Loucy (cell line): ENCODE measurements around the gene PDK3.

Experiments used
- H2AFZ ChIP-seq: fragments of 200-600 bp; sonication (generic); 2 replicates; pipeline ENCODE4 v1.6.0; 2016; ENCODE audit warnings: antibody characterized with exemption, mild to moderate bottlenecking, low read length, moderate library complexity
- H3F3A ChIP-seq: fragments of 200-600 bp; 2 replicates; pipeline ENCODE4 v1.6.0; 2016; ENCODE audit warnings: antibody characterized with exemption, low read depth, mild to moderate bottlenecking
- H3K27me3 ChIP-seq: fragments of 200-600 bp; sonication (generic); 2 replicates; pipeline ENCODE4 v1.6.1; 2014; ENCODE audit warnings: low read length, mild to moderate bottlenecking; ENCODE audit not compliant: insufficient read depth, poor library complexity, severe bottlenecking
- H3K36me3 ChIP-seq: fragments of 200-600 bp; sonication (generic); 2 replicates; pipeline ENCODE4 v1.6.1; 2016; ENCODE audit warnings: low read length; ENCODE audit not compliant: insufficient read depth
- H3K4me1 ChIP-seq: fragments of 200-600 bp; sonication (generic); 2 replicates; pipeline ENCODE4 v1.5.1; 2014; ENCODE audit warnings: low read length, mild to moderate bottlenecking; ENCODE audit not compliant: insufficient read depth, poor library complexity, severe bottlenecking
- H3K4me2 ChIP-seq: fragments of 200-600 bp; sonication (generic); 2 replicates; pipeline ENCODE4 v1.6.0; 2014; ENCODE audit warnings: antibody characterized with exemption, low read length, low read depth, mild to moderate bottlenecking; ENCODE audit not compliant: poor library complexity, severe bottlenecking
- H3K4me3 ChIP-seq: fragments of 200-600 bp; sonication (generic); 2 replicates; pipeline ENCODE4 v1.5.1; 2014; ENCODE audit warnings: low read length, mild to moderate bottlenecking, mixed read lengths; ENCODE audit not compliant: poor library complexity, severe bottlenecking
- H3K79me2 ChIP-seq: fragments of 200-600 bp; sonication (generic); 2 replicates; pipeline ENCODE4 v1.6.1; 2014; ENCODE audit warnings: low read length; ENCODE audit not compliant: insufficient read depth
- H3K9ac ChIP-seq: fragments of 200-600 bp; sonication (generic); 2 replicates; pipeline ENCODE4 v1.6.0; 2014; ENCODE audit warnings: mild to moderate bottlenecking, low read depth, low read length, moderate library complexity; ENCODE audit not compliant: poor library complexity, severe bottlenecking
- H3K9me2 ChIP-seq: fragments of 200-600 bp; sonication (generic); replicated peaks from 2 replicates; pipeline ENCODE4 v1.6.1; 2016; ENCODE audit warnings: low read depth, low read length, mixed read lengths
- H3K9me3 ChIP-seq: fragments of 200-600 bp; sonication (generic); 2 replicates; pipeline ENCODE4 v1.6.1; 2014; ENCODE audit warnings: mild to moderate bottlenecking, antibody characterized with exemption, low read length, low read depth; ENCODE audit not compliant: insufficient read depth
- H4K20me1 ChIP-seq: fragments of 200-600 bp; sonication (generic); 2 replicates; pipeline ENCODE4 v1.6.0; 2014; ENCODE audit warnings: antibody characterized with exemption, low read length, mild to moderate bottlenecking; ENCODE audit not compliant: insufficient read depth, poor library complexity, severe bottlenecking
- CTCF ChIP-seq: fragments of 200-600 bp; sonication (generic); conservative IDR thresholded peaks from 2 replicates; pipeline ENCODE4 v1.5.1; 2014; ENCODE audit warnings: mild to moderate bottlenecking, antibody characterized with exemption, low read length
- EZH2phosphoT487 ChIP-seq: fragments of 200-600 bp; IDR thresholded peaks from 2 replicates; pipeline ENCODE4 v1.6.1; 2018; ENCODE audit warnings: antibody characterized with exemption, mild to moderate bottlenecking, moderate library complexity, borderline replicate concordance

The PDK3 gene

GRCh38 chrX:24498975-24499374 is 33.9 kb downstream of the PDK3 start:
- H4K20me1 ChIP-seq: no peaks in the 10 kb centered on the region
- H3K27me3 ChIP-seq: no peaks in the 10 kb centered on the region
- H3K9ac ChIP-seq: no peak overlapping the region
- H3K9me2 ChIP-seq: no peaks in the 10 kb centered on the region
- H3K9me3 ChIP-seq: no peaks in the 10 kb centered on the region
- peaks cover 24% of the 10 kb centered on the region; the same call in 1 of the 2 replicates for H3K36me3 ChIP-seq
- H3K4me3 ChIP-seq: no peak overlapping the region
- H3F3A ChIP-seq: no peaks in the 10 kb centered on the region
- no peak overlapping the region for H2AFZ ChIP-seq
- H3K4me1 ChIP-seq: peaks cover 8% of the 10 kb centered on the region
- no peak overlapping the region for H3K4me2 ChIP-seq
- no peak for TF ChIP-seq EZH2phosphoT487
- TF ChIP-seq CTCF: peak; percentile 64
- no peaks in the 10 kb centered on the region for H3K79me2 ChIP-seq

GRCh38 chrX:24506082-24506481 is 41.0 kb downstream of the PDK3 start:
- Histone ChIP-seq H3K36me3 (peaks cover 31% of the 10 kb centered on the region; the same call in 1 of the 2 replicates), H3F3A (no peaks in the 10 kb centered on the region), H3K4me1 (peaks cover 11% of the 10 kb centered on the region), H3K9me2 (no peaks in the 10 kb centered on the region), H3K9ac (peak overlapping the region; percentile 50), H3K9me3 (no peaks in the 10 kb centered on the region), H2AFZ (no peak overlapping the region), H4K20me1 (no peaks in the 10 kb centered on the region), H3K79me2 (no peaks in the 10 kb centered on the region), H3K4me2 (peak overlapping the region; percentile 44), H3K27me3 (no peaks in the 10 kb centered on the region), H3K4me3 (no peak overlapping the region)
- TF ChIP-seq CTCF (no peak), EZH2phosphoT487 (no peak)

- no peak overlapping the region for H2AFZ ChIP-seq
- no peaks in the 10 kb centered on the region for H3K27me3 ChIP-seq
- no peaks in the 10 kb centered on the region for H3K79me2 ChIP-seq
- no peaks in the 10 kb centered on the region for H3F3A ChIP-seq
- no peaks in the 10 kb centered on the region for H3K9me2 ChIP-seq
- no peak overlapping the region for H3K4me3 ChIP-seq
- TF ChIP-seq EZH2phosphoT487: no peak
- TF ChIP-seq CTCF: no peak
- H3K36me3 ChIP-seq: peaks cover 28% of the 10 kb centered on the region; the same call in 1 of the 2 replicates
- peaks cover 11% of the 10 kb centered on the region for H3K4me1 ChIP-seq
- no peaks in the 10 kb centered on the region for H4K20me1 ChIP-seq
- no peaks in the 10 kb centered on the region for H3K9me3 ChIP-seq
- H3K4me2 ChIP-seq: no peak overlapping the region
- no peak overlapping the region for H3K9ac ChIP-seq
Measured at GRCh38 chrX:24508375-24508774, 43.3 kb downstream of the PDK3 start.
